ENCODE results near the gene GALNT6.

GRCh38 chr12:51362747-51363342 lies 28.4 kb downstream of the GALNT6 start:
- TF ChIP-seq FOXM1 (IDR thresholded peaks at IDR 0.05; ENCODE audit: borderline replicate concordance) = no peak
- no peak for TF ChIP-seq ELF4 (IDR thresholded peaks at IDR 0.05)
- no peak for TF ChIP-seq BHLHE40 (IDR thresholded peaks at IDR 0.05; ENCODE audit: borderline replicate concordance)

Data from HEK293T (cell line).